Loucy (cell line): ENCODE data around the gene GADL1.

Source experiments
- H2AFZ ChIP-seq: fragments of 200-600 bp; sonication (generic); 2 replicates; pipeline ENCODE4 v1.6.0; 2016; ENCODE audit warnings: antibody characterized with exemption, mild to moderate bottlenecking, low read length, moderate library complexity
- H3F3A ChIP-seq: fragments of 200-600 bp; 2 replicates; pipeline ENCODE4 v1.6.0; 2016; ENCODE audit warnings: antibody characterized with exemption, low read depth, mild to moderate bottlenecking
- H3K27me3 ChIP-seq: fragments of 200-600 bp; sonication (generic); 2 replicates; pipeline ENCODE4 v1.6.1; 2014; ENCODE audit warnings: low read length, mild to moderate bottlenecking; ENCODE audit not compliant: insufficient read depth, poor library complexity, severe bottlenecking
- H3K36me3 ChIP-seq: fragments of 200-600 bp; sonication (generic); 2 replicates; pipeline ENCODE4 v1.6.1; 2016; ENCODE audit warnings: low read length; ENCODE audit not compliant: insufficient read depth
- H3K4me1 ChIP-seq: fragments of 200-600 bp; sonication (generic); 2 replicates; pipeline ENCODE4 v1.5.1; 2014; ENCODE audit warnings: low read length, mild to moderate bottlenecking; ENCODE audit not compliant: insufficient read depth, poor library complexity, severe bottlenecking
- H3K4me2 ChIP-seq: fragments of 200-600 bp; sonication (generic); 2 replicates; pipeline ENCODE4 v1.6.0; 2014; ENCODE audit warnings: antibody characterized with exemption, low read length, low read depth, mild to moderate bottlenecking; ENCODE audit not compliant: poor library complexity, severe bottlenecking
- H3K4me3 ChIP-seq: fragments of 200-600 bp; sonication (generic); 2 replicates; pipeline ENCODE4 v1.5.1; 2014; ENCODE audit warnings: low read length, mild to moderate bottlenecking, mixed read lengths; ENCODE audit not compliant: poor library complexity, severe bottlenecking
- H3K79me2 ChIP-seq: fragments of 200-600 bp; sonication (generic); 2 replicates; pipeline ENCODE4 v1.6.1; 2014; ENCODE audit warnings: low read length; ENCODE audit not compliant: insufficient read depth
- H3K9ac ChIP-seq: fragments of 200-600 bp; sonication (generic); 2 replicates; pipeline ENCODE4 v1.6.0; 2014; ENCODE audit warnings: mild to moderate bottlenecking, low read depth, low read length, moderate library complexity; ENCODE audit not compliant: poor library complexity, severe bottlenecking
- H3K9me2 ChIP-seq: fragments of 200-600 bp; sonication (generic); replicated peaks from 2 replicates; pipeline ENCODE4 v1.6.1; 2016; ENCODE audit warnings: low read depth, low read length, mixed read lengths
- H3K9me3 ChIP-seq: fragments of 200-600 bp; sonication (generic); 2 replicates; pipeline ENCODE4 v1.6.1; 2014; ENCODE audit warnings: mild to moderate bottlenecking, antibody characterized with exemption, low read length, low read depth; ENCODE audit not compliant: insufficient read depth
- H4K20me1 ChIP-seq: fragments of 200-600 bp; sonication (generic); 2 replicates; pipeline ENCODE4 v1.6.0; 2014; ENCODE audit warnings: antibody characterized with exemption, low read length, mild to moderate bottlenecking; ENCODE audit not compliant: insufficient read depth, poor library complexity, severe bottlenecking
- EZH2phosphoT487 ChIP-seq: fragments of 200-600 bp; IDR thresholded peaks from 2 replicates; pipeline ENCODE4 v1.6.1; 2018; ENCODE audit warnings: antibody characterized with exemption, mild to moderate bottlenecking, moderate library complexity, borderline replicate concordance
- TF ChIP-seq, protein P1 (sequence below): fragments of 200-600 bp; sonication (generic); conservative IDR thresholded peaks from 2 replicates; pipeline ENCODE4 v1.5.1; 2014; ENCODE audit warnings: mild to moderate bottlenecking, antibody characterized with exemption, low read length

The GADL1 gene

GRCh38 chr3:30680789-30681648 is 213.4 kb downstream of the GADL1 start:
- Histone ChIP-seq H3K4me1 (peaks cover 40% of the 10 kb centered on the region), H3K79me2 (peaks cover 76% of the 10 kb centered on the region), H3K9ac (no peak overlapping the region), H3K9me3 (no peaks in the 10 kb centered on the region), H3F3A (no peaks in the 10 kb centered on the region), H3K27me3 (no peaks in the 10 kb centered on the region), H3K4me2 (peak overlapping the region; percentile 14), H4K20me1 (peaks cover 26% of the 10 kb centered on the region), H3K9me2 (no peaks in the 10 kb centered on the region), H3K4me3 (no peak overlapping the region), H3K36me3 (peaks cover 89% of the 10 kb centered on the region), H2AFZ (no peak overlapping the region)
- no peak for TF ChIP-seq EZH2phosphoT487
- TF ChIP-seq, protein P1, sequence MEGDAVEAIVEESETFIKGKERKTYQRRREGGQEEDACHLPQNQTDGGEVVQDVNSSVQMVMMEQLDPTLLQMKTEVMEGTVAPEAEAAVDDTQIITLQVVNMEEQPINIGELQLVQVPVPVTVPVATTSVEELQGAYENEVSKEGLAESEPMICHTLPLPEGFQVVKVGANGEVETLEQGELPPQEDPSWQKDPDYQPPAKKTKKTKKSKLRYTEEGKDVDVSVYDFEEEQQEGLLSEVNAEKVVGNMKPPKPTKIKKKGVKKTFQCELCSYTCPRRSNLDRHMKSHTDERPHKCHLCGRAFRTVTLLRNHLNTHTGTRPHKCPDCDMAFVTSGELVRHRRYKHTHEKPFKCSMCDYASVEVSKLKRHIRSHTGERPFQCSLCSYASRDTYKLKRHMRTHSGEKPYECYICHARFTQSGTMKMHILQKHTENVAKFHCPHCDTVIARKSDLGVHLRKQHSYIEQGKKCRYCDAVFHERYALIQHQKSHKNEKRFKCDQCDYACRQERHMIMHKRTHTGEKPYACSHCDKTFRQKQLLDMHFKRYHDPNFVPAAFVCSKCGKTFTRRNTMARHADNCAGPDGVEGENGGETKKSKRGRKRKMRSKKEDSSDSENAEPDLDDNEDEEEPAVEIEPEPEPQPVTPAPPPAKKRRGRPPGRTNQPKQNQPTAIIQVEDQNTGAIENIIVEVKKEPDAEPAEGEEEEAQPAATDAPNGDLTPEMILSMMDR: no peak

- Histone ChIP-seq H3K27me3 (no peaks in the 10 kb centered on the region), H3K4me2 (no peak overlapping the region), H3F3A (no peaks in the 10 kb centered on the region), H3K79me2 (peaks cover 73% of the 10 kb centered on the region), H3K36me3 (peaks cover 89% of the 10 kb centered on the region), H4K20me1 (peaks cover 17% of the 10 kb centered on the region), H3K9ac (no peak overlapping the region), H2AFZ (no peak overlapping the region), H3K9me3 (no peaks in the 10 kb centered on the region), H3K4me3 (no peak overlapping the region), H3K9me2 (no peaks in the 10 kb centered on the region), H3K4me1 (peaks cover 26% of the 10 kb centered on the region)
- TF ChIP-seq EZH2phosphoT487: no peak
- TF ChIP-seq, protein P1: no peak
These were observed 215.4 kb downstream of the GADL1 start for GRCh38 chr3:30679045-30679444.

GRCh38 chr3:30677347-30677685 is 217.1 kb downstream of the GADL1 start:
- H3K4me1 ChIP-seq: peaks cover 15% of the 10 kb centered on the region
- H3K36me3 ChIP-seq: peaks cover 91% of the 10 kb centered on the region
- no peak overlapping the region for H2AFZ ChIP-seq
- H4K20me1 ChIP-seq: peaks cover 10% of the 10 kb centered on the region
- no peaks in the 10 kb centered on the region for H3K9me2 ChIP-seq
- H3K4me2 ChIP-seq: no peak overlapping the region
- no peak overlapping the region for H3K9ac ChIP-seq
- peaks cover 73% of the 10 kb centered on the region for H3K79me2 ChIP-seq
- TF ChIP-seq, protein P1: no peak
- TF ChIP-seq EZH2phosphoT487: no peak
- H3K9me3 ChIP-seq: no peaks in the 10 kb centered on the region
- H3F3A ChIP-seq: no peaks in the 10 kb centered on the region
- no peak overlapping the region for H3K4me3 ChIP-seq
- no peaks in the 10 kb centered on the region for H3K27me3 ChIP-seq
